ENCODE results near the gene RGS11.

Gene RGS11

DNA sequence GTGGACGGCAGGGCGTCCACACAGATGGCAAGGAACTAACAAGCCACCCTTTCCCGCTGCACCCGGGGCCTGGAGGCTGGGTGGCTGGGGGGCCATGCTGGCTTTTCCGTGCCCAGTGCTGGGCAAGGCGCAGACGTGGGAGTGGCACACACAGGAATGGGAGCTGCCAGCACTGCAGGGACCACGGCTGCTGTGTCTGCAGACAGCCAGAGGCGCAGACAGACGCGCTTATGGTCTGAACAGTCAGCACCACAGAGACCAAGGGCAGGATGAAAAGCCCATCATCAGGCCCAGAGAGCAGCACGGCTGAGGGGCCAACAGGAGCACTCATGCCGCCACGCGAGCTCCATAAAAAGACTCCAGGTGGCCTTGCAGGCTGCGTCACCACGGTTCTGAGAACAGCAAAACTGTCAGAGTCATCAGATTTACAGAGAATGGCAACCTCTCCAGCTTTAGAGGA lies 31.2 kb upstream of the RGS11 start:
- TF ChIP-seq, protein P1, sequence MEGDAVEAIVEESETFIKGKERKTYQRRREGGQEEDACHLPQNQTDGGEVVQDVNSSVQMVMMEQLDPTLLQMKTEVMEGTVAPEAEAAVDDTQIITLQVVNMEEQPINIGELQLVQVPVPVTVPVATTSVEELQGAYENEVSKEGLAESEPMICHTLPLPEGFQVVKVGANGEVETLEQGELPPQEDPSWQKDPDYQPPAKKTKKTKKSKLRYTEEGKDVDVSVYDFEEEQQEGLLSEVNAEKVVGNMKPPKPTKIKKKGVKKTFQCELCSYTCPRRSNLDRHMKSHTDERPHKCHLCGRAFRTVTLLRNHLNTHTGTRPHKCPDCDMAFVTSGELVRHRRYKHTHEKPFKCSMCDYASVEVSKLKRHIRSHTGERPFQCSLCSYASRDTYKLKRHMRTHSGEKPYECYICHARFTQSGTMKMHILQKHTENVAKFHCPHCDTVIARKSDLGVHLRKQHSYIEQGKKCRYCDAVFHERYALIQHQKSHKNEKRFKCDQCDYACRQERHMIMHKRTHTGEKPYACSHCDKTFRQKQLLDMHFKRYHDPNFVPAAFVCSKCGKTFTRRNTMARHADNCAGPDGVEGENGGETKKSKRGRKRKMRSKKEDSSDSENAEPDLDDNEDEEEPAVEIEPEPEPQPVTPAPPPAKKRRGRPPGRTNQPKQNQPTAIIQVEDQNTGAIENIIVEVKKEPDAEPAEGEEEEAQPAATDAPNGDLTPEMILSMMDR (IDR thresholded peaks at IDR 0.05; ENCODE audit: borderline replicate concordance, insufficient read depth, low read depth, low read length), result no peak
- H3K4me3 ChIP-seq (ENCODE audit: low read depth, low read length), result no peak overlapping the region

DNA sequence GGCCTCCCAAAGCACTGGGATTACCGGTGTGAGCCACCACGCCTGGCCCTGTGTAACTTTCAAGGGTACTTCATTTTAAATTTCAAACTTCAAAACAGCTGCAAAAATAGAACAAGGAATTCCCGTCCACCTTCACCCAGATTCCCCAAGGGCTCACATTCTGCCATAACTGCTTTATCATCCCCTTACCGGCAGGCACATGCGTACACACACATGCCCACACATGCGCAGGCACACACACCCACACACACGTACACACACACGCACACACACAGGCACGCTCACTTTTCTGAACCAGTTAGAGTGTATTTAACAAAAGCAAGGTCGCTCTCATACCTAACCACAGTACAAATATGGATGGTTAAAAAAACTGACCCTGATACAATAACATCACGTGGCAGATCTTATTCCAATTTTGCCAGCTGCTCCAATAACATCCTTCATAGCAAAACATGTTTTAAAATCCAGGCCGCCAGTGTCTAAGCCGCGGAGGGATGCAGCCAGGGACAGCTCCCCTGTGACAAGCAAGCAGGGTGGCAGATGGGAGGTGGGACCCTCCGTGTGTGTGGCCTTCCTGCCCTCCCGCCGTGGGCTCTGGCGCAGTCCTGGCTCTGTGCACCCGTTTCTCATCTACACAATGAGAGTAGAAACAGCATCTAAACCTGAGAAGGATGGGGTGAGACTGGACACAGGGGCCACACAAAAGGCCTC lies 30.3 kb upstream of the RGS11 start:
- TF ChIP-seq, protein P1 (IDR thresholded peaks at IDR 0.05; ENCODE audit: borderline replicate concordance, insufficient read depth, low read depth, low read length), result no peak
- H3K4me3 ChIP-seq (ENCODE audit: low read depth, low read length), result no peak overlapping the region

DNA sequence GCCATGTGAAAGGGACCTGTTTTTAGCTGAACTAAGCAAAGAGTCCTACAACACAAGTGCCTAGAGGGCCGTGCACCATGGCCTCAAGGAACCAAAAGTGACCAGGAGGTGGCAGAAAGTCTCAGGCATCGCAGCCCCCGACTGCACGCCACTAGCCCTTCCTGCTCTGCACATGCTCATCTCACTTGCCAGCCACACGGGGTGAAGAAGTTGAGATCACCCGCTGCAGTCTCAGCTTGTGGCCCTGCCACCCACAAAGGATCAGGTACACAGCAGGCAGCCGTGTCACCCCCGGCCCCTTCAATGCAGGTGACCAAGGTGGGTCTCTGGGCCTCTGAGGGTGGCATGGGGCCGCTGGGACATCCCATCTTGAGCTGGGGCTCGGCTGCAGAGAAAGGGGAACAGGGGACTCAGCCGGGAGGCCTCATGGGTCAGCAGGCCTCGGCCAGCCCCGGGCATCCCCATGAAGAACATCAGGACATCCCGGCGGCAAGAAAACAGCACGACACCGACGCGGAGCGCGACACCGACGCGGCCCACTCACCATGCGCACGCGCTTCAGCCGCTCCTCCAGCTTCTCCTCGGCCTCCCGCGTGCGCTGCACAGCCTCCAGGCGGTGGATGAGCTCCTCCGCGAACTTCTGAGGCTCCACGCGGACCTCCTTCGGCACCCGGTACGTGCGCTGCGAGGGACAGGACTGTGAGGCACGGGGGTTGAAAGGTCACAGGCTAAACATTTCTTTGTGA lies 28.2 kb upstream of the RGS11 start:
- no peak overlapping the region for H3K4me3 ChIP-seq (ENCODE audit: low read depth, low read length)
- TF ChIP-seq, protein P1 (IDR thresholded peaks at IDR 0.05; ENCODE audit: borderline replicate concordance, insufficient read depth, low read depth, low read length), result no peak

DNA sequence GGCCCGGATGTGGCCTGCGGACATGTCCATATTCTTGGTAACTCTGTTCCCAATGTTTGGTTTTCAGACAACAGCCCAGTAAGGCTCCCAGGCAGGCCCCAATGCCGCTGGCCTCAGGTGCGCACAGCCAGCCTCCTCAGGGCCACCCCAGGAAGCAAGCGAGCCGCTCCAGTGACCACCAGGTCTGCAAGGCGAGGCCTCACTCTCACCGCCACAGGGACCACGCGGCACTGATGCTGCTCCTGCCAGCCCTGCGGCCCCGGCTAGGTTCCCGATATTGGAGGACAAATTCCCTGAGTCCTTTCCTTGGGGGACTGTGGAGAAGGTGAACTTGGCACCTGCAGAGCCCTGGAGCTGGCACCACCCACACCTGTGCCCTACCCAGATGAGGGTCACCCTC lies 26.2 kb upstream of the RGS11 start:
- no peak overlapping the region for H3K4me3 ChIP-seq (ENCODE audit: low read depth, low read length)
- TF ChIP-seq, protein P1 (IDR thresholded peaks at IDR 0.05; ENCODE audit: borderline replicate concordance, insufficient read depth, low read depth, low read length), result no peak

DNA sequence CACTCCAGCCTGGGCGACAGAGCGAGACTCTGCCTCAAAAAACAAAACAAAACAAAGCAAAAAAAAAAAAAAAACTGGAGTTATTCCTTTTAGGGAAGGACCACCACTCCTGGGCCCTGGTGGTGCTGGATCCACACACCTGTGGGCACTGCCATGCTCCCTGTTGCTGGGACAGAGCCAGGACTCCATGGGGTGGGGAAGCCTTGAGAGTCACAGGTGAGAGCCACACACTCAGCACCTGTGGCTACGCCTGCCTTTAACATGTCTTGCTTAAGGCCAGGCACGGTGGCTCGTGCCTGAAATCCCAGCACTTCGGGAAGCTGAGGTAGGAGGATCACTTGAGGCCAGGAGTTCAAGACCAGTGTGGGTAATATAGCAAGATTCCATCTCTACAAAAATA lies 25.5 kb upstream of the RGS11 start:
- TF ChIP-seq, protein P1 (IDR thresholded peaks at IDR 0.05; ENCODE audit: borderline replicate concordance, insufficient read depth, low read depth, low read length), result no peak
- no peak overlapping the region for H3K4me3 ChIP-seq (ENCODE audit: low read depth, low read length)

DNA sequence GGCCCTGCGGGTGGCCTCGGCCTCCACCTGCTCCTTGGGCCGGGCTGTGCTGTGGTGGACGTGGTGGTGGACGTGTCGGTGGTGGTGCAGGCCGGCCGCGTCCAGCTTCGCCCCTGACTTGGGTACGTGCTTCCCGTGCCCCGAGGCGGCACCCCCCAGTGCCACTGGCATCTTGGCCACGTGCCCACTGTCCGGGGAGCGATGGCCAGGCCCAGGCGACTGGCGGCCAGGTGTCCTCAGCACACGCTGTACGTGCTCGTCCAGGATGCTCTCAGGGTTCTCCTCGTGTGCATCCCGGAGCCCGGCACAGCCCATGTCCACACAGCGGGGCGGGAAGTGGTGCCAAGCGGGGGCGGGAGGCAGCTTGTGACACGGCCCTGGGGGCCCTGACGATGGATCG lies 22.1 kb upstream of the RGS11 start:
- H3K4me3 ChIP-seq (ENCODE audit: low read depth, low read length), result no peak overlapping the region

More for the DNA sequence above, 22.1 kb upstream of the RGS11 start:
- TF ChIP-seq, protein P1 (IDR thresholded peaks at IDR 0.05; ENCODE audit: borderline replicate concordance, insufficient read depth, low read depth, low read length), result no peak

All from GM12875 (cell line).